HG03097 (cell line): Measurements from ENCODE around the gene FCRL2.

Experiments
- ATAC-seq: cut with Tn5 transposase; IDR thresholded peaks from one replicate; pipeline ENCODE4 v1.9.1; 2021; ENCODE audit not compliant: unreplicated experiment, low FRiP score

FCRL2 gene

GRCh38 chr1:157776971-157777391 lies at the start of gene FCRL2:
Gene FCRL2, minus strand, starts transcription at chr1:157777132. Its CDS starts 59 bp downstream, at chr1:157777073.
- no peak for ATAC-seq

GRCh38 chr1:157820299-157820698 lies 43.4 kb upstream of the FCRL2 start:
- no peak for ATAC-seq

- ATAC-seq: no peak
These were observed 43.0 kb upstream of the FCRL2 start, which contains the start of gene FCRL1 for GRCh38 chr1:157819896-157820295. Gene FCRL1, minus strand, starts transcription at chr1:157820120. Its CDS starts 83 bp downstream, at chr1:157820037.

- no peak for ATAC-seq
These were observed 42.3 kb upstream of the FCRL2 start for GRCh38 chr1:157819215-157819614.

GRCh38 chr1:157813269-157813668 lies 36.3 kb upstream of the FCRL2 start:
- ATAC-seq: no peak

GRCh38 chr1:157806431-157807149 lies 29.7 kb upstream of the FCRL2 start:
- ATAC-seq: peak; percentile 83

GRCh38 chr1:157803851-157804250 lies 26.9 kb upstream of the FCRL2 start:
- no peak for ATAC-seq

- ATAC-seq: no peak
These were observed 23.1 kb upstream of the FCRL2 start for GRCh38 chr1:157799996-157800395.

- ATAC-seq: no peak
These were observed 21.3 kb upstream of the FCRL2 start for GRCh38 chr1:157798211-157798610.

GRCh38 chr1:157785248-157785647 lies 8.3 kb upstream of the FCRL2 start:
- no peak for ATAC-seq

- no peak for ATAC-seq
These were observed 7.9 kb upstream of the FCRL2 start for GRCh38 chr1:157784801-157785200.

GRCh38 chr1:157782931-157783330 lies 6.0 kb upstream of the FCRL2 start:
- ATAC-seq: no peak

GRCh38 chr1:157781048-157781447 lies 4.1 kb upstream of the FCRL2 start:
- ATAC-seq: no peak

- no peak for ATAC-seq
These were observed 1.6 kb downstream of the FCRL2 start for GRCh38 chr1:157775101-157775870.

GRCh38 chr1:157774412-157774811 lies 2.5 kb downstream of the FCRL2 start:
- no peak for ATAC-seq

GRCh38 chr1:157773493-157774350 lies 3.2 kb downstream of the FCRL2 start:
- ATAC-seq: no peak

- ATAC-seq: no peak
These were observed 5.1 kb downstream of the FCRL2 start for GRCh38 chr1:157771661-157772425.

GRCh38 chr1:157770442-157771043 lies 6.4 kb downstream of the FCRL2 start:
- no peak for ATAC-seq

GRCh38 chr1:157766792-157767191 lies 10.1 kb downstream of the FCRL2 start:
- ATAC-seq: no peak

- no peak for ATAC-seq
These were observed 18.9 kb downstream of the FCRL2 start for GRCh38 chr1:157758018-157758417.
